Posterior cingulate gyrus (tissue), 11 donors: ENCODE results near the gene SLX4IP.
A peak's percentile ranks its signal among the peaks of the same experiment; 100 is the strongest.

Experiments
- DNase-seq, 10 donors: peaks; one replicate each; pipeline versions ENCODE4 v3.0.0 to v3.0.0-alpha.2; 2020 to 2021; ENCODE audit warnings: mixed read lengths in 3 of 10
- intact Hi-C: fragments of 100-400 bp; cut with DNase I; formaldehyde crosslinking; loops from one replicate; pipeline ENCODE4 v1.15.1; 2023

Gene SLX4IP

DNA sequence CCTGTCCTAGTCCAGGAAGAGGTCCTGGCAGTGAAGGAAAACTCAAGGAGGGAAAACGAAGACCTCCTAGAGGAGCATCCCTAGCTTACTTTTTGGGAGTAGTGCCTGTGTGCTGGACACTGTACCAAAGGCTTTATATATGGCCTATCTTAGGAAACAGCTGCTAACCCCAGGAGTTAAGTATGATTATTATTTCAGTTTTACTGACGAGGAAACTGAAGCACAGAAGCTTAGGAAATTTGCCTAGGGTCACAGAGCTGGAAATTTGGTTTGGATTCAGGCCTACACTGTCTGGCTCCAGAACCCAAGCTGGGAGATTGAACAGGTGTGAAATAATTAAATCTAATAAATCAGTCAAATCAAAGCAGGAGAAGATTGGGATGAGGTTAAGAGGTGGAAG lies 78.0 kb downstream of the SLX4IP start:
- intact Hi-C loops, result no loop called here
- DNase-seq, result no peak

DNA sequence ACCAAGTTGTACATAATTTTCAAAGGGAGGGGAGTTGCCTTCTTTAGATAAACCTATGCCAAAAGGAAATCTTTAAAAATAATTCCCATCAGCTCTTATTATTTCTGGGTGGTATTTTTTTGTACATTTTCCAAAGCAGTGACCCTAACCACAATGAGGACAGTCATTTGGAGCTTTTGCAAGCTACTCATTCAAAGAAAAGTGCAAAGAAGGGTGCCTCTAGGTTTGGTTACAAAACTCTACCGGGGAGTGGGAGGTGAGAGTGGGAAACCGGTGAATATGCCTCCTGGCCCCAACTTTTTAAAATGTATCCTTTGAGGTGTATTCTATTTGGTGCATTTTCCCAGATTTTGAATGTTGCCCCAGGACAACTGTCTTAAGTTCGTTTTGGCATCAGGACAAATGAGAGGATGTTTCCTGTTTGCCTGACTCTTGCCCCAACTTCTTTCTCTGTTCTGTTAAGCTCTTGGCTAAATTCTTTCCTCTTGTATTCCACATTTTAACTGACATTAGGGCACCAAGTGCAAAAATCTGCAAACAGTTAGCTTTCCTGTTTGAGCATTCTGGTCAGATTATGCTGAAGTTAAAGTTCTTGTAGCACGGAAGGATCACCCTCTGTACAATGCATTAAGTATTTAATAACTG lies 78.9 kb downstream of the SLX4IP start:
- DNase-seq, result no peak
- intact Hi-C loops, result no loop called here

- DNase-seq, result no peak
- intact Hi-C loops, result no loop called here
These were observed 81.4 kb downstream of the SLX4IP start for GRCh38 chr20:10516529-10516928.

DNA sequence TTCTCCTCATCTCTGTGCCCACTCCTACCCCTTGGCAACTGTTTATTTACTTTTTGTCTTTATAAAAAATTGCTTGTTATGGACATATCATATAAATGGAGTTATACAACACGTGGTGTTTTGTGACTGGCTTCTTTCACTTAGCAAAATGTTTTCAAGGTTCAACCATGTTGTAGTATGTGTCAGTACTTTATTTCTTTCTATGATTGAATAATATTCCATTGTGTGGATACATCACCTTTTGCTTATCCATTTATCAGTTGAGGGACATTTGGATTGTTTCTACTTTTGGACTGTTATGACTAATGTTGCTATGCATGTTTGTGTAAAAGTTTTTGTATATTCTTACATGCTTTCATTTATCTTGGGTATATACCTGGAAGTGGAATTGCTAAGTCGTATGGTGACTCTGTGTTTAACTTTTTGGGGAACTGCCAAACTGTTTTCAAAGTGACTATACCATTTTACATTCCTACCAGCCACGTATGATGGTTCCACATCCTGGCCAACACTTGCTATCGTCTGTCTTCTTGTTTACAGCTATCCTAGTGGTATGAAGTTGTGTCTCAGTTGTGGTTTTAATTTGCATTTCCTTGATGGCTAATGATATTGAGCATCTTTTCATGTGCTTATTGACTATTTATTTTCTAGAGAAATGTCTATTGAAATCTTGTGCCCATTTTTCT lies 84.4 kb downstream of the SLX4IP start:
- intact Hi-C loops, result no loop called here
- no peak for DNase-seq

- no peak for DNase-seq
These were observed 85.4 kb downstream of the SLX4IP start for GRCh38 chr20:10520528-10520927.

GRCh38 chr20:10521068-10521831 lies 86.1 kb downstream of the SLX4IP start:
- no peak for DNase-seq
- intact Hi-C loops, result no loop called here

More at GRCh38 chr20:10520528-10520927, 85.4 kb downstream of the SLX4IP start:
- intact Hi-C loops, result no loop called here

DNA sequence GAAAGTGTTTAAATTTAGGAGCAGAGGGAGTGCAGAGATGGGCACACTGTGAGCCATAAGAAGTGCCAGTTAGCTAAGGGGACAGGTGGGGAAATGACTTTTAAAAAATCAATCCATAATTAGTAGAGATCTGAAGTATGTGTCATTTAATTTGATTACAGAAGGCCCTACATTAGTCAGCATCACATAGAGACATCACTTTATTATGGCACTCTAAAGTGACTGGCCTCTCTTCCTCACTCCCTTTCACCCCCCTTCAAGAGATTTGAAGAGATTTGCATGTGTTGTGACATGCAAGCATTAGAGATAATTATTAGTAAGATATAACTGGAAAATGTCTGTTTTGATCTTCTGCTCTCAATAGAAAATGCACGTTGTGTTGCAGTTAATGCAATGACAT lies 86.7 kb downstream of the SLX4IP start:
- DNase-seq, result no peak
- intact Hi-C loops, result no loop called here

- intact Hi-C loops, result no loop called here
- no peak for DNase-seq
These were observed 87.2 kb downstream of the SLX4IP start for GRCh38 chr20:10522328-10522727.

DNA sequence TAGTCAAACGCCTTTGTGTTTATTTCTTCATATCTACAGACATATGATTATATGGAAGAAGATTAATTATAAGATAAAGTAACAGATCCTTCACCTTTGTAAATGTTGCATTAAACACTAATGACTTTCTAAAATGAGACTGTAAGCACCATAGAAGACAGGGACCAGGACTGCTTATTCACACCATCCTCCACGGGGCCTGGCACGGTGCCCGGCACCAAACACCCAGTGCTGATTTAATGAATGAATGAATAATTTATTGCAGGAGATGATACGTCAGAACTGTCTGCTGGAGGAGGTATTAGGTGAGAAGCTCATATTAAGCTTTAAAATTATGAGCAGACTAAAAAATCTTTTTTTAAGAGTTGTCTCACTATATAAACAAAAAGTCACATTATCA lies 88.3 kb downstream of the SLX4IP start:
- DNase-seq, result no peak
- intact Hi-C loops, result no loop called here

DNA sequence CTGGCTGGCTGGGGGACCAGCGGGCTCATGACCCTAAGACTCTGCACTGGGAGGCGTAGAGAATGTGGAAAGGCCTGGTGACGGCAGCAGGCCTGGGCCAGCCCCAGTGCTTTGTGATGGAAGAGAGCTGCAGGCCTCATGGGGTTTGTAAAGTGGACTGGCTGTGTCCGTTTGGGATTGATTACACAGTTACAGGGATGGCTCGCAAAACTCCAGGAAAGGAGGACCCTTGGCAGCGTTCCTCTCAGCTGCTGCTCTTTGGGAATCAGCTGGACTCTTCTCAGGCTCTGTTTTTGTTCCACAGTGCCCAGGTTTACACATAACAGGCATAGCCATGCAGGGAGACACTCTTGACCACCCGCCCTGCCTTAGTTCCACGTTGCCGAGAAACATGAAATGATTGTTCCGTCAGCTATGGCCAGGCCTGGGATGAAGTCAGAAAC lies 89.0 kb downstream of the SLX4IP start:
- peak in 2 of 10 donors; percentile 12 to 22 for DNase-seq
- intact Hi-C loops, result no loop called here

DNA sequence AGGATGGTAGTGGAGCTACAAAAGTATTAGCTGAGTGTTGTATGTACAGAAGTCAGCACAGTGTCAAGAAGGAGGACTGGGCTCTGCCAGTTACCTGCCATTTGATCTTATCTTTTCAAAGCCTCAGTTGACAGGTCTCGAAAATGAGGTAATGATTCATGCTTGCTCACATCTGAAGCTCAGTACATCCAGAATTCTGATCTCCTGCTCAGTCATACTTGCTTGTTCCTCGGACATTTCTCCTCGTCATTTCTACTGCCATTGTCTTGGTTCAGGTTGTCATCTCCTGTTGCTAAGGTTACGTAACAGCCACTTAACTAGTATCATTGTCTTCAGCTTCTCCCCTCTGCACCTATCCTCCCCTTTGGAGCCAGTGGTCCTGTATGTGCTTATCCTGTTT lies 89.5 kb downstream of the SLX4IP start:
- DNase-seq, result no peak
- intact Hi-C loops, result no loop called here

DNA sequence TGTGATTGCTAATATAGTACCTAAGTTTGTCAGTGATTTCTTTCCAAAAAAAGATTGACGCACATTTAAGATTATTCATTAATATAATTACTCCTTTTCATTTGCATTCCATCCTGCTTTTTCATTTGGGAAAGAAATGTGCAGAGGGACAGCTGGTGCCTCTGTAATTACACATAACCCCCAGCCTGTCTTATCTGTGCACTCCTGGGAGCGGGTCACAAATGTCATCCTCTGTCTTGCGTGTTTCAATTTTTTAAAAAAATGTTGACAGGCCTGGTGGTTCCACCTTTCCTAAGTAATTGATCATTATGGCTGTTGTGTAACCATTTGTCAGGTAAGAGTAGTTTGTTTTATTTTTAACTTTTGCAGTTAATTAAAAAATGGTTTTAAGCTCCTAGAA lies 92.7 kb downstream of the SLX4IP start:
- DNase-seq, result no peak
- intact Hi-C loops, result no loop called here

GRCh38 chr20:10530883-10531282 lies 95.8 kb downstream of the SLX4IP start:
- intact Hi-C loops, result no loop called here
- DNase-seq, result no peak

DNA sequence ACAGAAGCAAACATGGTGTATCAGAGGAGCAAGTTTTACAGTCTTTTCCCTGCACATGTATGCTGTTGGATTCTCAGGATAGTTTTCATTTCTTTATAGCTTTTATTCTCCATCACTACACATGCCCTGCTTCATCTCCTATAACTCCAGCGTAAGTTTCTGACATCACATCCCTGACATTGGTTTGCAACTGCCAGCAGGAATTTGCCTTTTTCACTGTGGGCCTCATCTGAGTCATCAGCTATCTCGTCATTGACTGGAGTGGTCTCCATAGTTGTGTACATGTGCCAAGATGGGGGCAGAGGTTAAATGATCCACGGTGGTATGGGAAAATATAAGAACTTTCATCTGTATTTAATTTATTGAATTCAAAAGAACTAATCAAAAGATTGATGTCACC lies 96.7 kb downstream of the SLX4IP start:
- no peak for DNase-seq
- intact Hi-C loops, result no loop called here

DNA sequence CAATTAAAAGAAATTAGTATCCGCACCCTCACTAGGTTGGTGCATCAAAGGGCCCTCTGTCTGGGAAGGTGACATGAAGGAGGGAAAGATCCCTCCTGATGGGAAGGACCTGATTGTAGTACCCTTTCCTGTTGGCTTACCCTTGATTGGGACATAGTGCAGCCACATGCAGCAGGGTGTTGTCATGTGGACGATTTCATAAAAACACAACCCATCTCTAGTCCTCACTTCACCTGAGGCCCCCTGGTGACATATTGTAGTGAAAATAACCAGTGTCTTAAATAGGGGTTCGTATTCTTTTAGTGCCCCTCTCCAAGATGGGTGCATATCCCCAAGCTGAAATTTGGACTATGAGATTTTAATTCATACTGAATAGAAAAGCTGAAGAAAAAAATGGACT lies 97.3 kb downstream of the SLX4IP start:
- DNase-seq, result no peak
- intact Hi-C loops, result no loop called here

DNA sequence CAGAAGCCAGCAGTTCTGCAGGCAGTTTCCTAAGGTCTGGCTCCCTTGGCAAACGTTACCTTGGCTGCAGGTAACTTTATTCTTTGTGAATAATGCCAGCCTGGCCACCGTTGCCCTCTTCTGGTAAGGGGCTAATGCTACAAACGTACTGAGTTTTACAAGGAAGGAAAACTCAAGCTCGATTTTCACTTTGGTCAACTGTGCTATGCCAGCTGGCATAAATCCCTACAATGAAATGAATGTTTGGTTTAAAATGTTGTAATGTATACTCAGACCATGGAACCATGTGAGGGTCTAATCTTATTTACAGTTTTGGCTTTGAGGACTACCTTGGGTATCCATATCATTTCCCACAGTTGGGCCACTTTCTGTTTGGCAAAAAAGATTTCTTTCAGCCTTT lies 101.4 kb downstream of the SLX4IP start:
- DNase-seq, result no peak

GRCh38 chr20:10537850-10538480 lies 102.9 kb downstream of the SLX4IP start:
- DNase-seq, result no peak
- intact Hi-C loops, result no loop called here

More for the DNA sequence above, 101.4 kb downstream of the SLX4IP start:
- intact Hi-C loops, result no loop called here

DNA sequence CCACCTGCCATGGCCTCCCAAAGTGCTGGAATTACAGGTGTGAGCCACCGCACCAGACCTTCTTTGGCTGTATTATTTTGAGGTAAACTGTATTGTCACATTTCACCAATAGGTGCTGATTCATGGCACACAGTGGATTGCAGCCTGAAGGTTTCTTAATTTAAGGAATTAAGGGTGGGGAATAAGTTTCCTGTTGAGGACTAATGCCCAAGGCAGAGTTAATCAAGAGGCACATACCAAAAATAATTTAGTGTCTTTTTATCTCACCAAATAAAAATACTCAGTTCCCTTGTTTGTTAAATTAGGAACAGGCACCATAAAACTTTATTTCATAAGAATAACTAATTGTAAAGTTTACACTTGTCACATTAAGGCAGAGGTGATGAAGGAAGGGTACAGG lies 103.7 kb downstream of the SLX4IP start:
- DNase-seq, result no peak
- intact Hi-C loops, result no loop called here

- DNase-seq, result no peak
- intact Hi-C loops, result no loop called here
These were observed 104.9 kb downstream of the SLX4IP start for GRCh38 chr20:10539818-10540553.

DNA sequence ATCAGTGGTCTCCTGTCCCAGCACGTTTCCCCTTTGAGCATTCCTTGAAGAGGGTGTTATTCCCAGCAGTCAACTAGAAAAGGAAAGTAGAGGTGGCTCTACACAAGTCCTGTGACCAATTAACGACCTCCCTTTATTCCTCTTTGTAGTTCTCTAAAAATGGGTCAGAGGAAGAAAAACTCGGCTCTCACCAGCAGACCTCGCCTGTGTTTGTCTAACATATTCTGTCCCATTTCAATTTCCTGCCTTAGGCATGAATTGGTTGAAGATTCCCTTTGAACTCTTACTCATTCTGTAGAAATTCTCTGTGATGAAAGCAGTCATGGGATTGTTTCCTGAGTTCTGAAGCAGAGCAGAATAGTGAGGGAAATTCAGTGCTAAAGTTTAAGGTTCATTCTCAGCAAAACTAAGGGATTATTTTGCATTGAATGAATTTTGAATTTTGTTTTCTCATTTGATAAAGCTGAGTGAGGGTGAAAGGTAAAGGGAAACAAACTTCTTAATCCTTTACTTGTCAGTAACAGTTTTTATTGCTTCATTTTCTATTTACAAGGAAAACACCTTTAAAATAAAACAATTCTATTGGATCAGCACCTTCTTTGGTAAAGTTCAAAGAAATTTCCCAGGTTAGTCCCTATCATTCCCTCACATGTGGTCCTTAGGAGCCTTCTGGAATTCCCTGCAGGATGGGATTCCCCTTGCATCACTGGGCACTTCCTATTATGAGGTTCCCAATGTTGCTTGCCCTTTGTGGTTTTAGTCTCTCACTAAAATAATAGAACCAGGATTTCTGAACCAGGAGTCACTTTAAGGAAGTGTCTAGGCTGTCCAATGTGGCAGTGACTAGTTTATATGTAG lies 105.8 kb downstream of the SLX4IP start:
- DNase-seq, result no peak
- intact Hi-C loops, result no loop called here
